ENCODE results near the gene UBALD1.
"Not testable (repeated sequence)": the region's sequence is repeated elsewhere in the genome, so short reads cannot be mapped to it uniquely, and the experiment has no call there.

Gene UBALD1

GRCh38 chr16:4573926-4574325, 40.8 kb downstream of the UBALD1 start:
- not testable (repeated sequence) for H3K9ac ChIP-seq (ENCODE audit: low read length in 2 of 2); H3K4me1 ChIP-seq (ENCODE audit: control insufficient read depth, insufficient read depth, low read length); H3K27ac ChIP-seq (ENCODE audit: low read length); H3K4me3 ChIP-seq (ENCODE audit: low read length in 2 of 2); H3K27me3 ChIP-seq (ENCODE audit: control insufficient read depth in 1 of 2, insufficient read depth in 2 of 2, low read length in 2 of 2); H3K36me3 ChIP-seq (ENCODE audit: control insufficient read depth in 2 of 2, insufficient read depth in 2 of 2, low read length in 2 of 2); H3K9me3 ChIP-seq (ENCODE audit: control insufficient read depth in 2 of 2, low read length in 2 of 2)

- H3K4me3 ChIP-seq (ENCODE audit: low read length in 2 of 2) = no peak overlapping the region
- H3K9me3 ChIP-seq (ENCODE audit: control insufficient read depth in 2 of 2, low read length in 2 of 2) = no peaks in the 10 kb centered on the region
- H3K36me3 ChIP-seq (ENCODE audit: control insufficient read depth in 2 of 2, insufficient read depth in 2 of 2, low read length in 2 of 2) = no peaks in the 10 kb centered on the region
- H3K9ac ChIP-seq (ENCODE audit: low read length in 2 of 2) = no peak overlapping the region
- peaks cover 0 to 2% of the 10 kb centered on the region in 2 donors for H3K27me3 ChIP-seq (ENCODE audit: control insufficient read depth in 1 of 2, insufficient read depth in 2 of 2, low read length in 2 of 2)
- no peaks in the 10 kb centered on the region for H3K4me1 ChIP-seq (ENCODE audit: control insufficient read depth, insufficient read depth, low read length)
- no peak overlapping the region for H3K27ac ChIP-seq (ENCODE audit: low read length)
Observed at GRCh38 chr16:4572715-4573114, 42.0 kb downstream of the UBALD1 start.

GRCh38 chr16:4570688-4571321, 43.9 kb downstream of the UBALD1 start:
- no peaks in the 10 kb centered on the region for H3K4me1 ChIP-seq (ENCODE audit: control insufficient read depth, insufficient read depth, low read length)
- H3K27ac ChIP-seq (ENCODE audit: low read length) = no peak overlapping the region
- peaks cover 0 to 2% of the 10 kb centered on the region in 2 donors for H3K27me3 ChIP-seq (ENCODE audit: control insufficient read depth in 1 of 2, insufficient read depth in 2 of 2, low read length in 2 of 2)
- H3K36me3 ChIP-seq (ENCODE audit: control insufficient read depth in 2 of 2, insufficient read depth in 2 of 2, low read length in 2 of 2) = no peaks in the 10 kb centered on the region
- H3K9ac ChIP-seq (ENCODE audit: low read length in 2 of 2) = no peak overlapping the region
- no peak overlapping the region for H3K4me3 ChIP-seq (ENCODE audit: low read length in 2 of 2)
- no peaks in the 10 kb centered on the region for H3K9me3 ChIP-seq (ENCODE audit: control insufficient read depth in 2 of 2, low read length in 2 of 2)

GRCh38 chr16:4570086-4570485, 44.6 kb downstream of the UBALD1 start:
- Histone ChIP-seq H3K27ac (ENCODE audit: low read length) (no peak overlapping the region), H3K9me3 (ENCODE audit: control insufficient read depth in 2 of 2, low read length in 2 of 2) (no peaks in the 10 kb centered on the region), H3K4me1 (ENCODE audit: control insufficient read depth, insufficient read depth, low read length) (no peaks in the 10 kb centered on the region), H3K4me3 (ENCODE audit: low read length in 2 of 2) (no peak overlapping the region), H3K9ac (ENCODE audit: low read length in 2 of 2) (no peak overlapping the region), H3K27me3 (ENCODE audit: control insufficient read depth in 1 of 2, insufficient read depth in 2 of 2, low read length in 2 of 2) (peaks cover 0 to 2% of the 10 kb centered on the region in 2 donors), H3K36me3 (ENCODE audit: control insufficient read depth in 2 of 2, insufficient read depth in 2 of 2, low read length in 2 of 2) (no peaks in the 10 kb centered on the region)

- H3K27me3 ChIP-seq (ENCODE audit: control insufficient read depth in 1 of 2, insufficient read depth in 2 of 2, low read length in 2 of 2) = no peaks in the 10 kb centered on the region
Observed at GRCh38 chr16:4566144-4566543, 48.5 kb downstream of the UBALD1 start.

GRCh38 chr16:4564661-4565267, 49.9 kb downstream of the UBALD1 start:
- Histone ChIP-seq H3K27ac (ENCODE audit: low read length) (no peak overlapping the region), H3K27me3 (ENCODE audit: control insufficient read depth in 1 of 2, insufficient read depth in 2 of 2, low read length in 2 of 2) (no peaks in the 10 kb centered on the region), H3K4me3 (ENCODE audit: low read length in 2 of 2) (no peak overlapping the region), H3K4me1 (ENCODE audit: control insufficient read depth, insufficient read depth, low read length) (no peaks in the 10 kb centered on the region), H3K36me3 (ENCODE audit: control insufficient read depth in 2 of 2, insufficient read depth in 2 of 2, low read length in 2 of 2) (no peaks in the 10 kb centered on the region), H3K9me3 (ENCODE audit: control insufficient read depth in 2 of 2, low read length in 2 of 2) (no peaks in the 10 kb centered on the region), H3K9ac (ENCODE audit: low read length in 2 of 2) (no peak overlapping the region)

More at GRCh38 chr16:4566144-4566543, 48.5 kb downstream of the UBALD1 start:
- H3K36me3 ChIP-seq (ENCODE audit: control insufficient read depth in 2 of 2, insufficient read depth in 2 of 2, low read length in 2 of 2) = no peaks in the 10 kb centered on the region
- H3K4me1 ChIP-seq (ENCODE audit: control insufficient read depth, insufficient read depth, low read length) = no peaks in the 10 kb centered on the region
- H3K9me3 ChIP-seq (ENCODE audit: control insufficient read depth in 2 of 2, low read length in 2 of 2) = no peaks in the 10 kb centered on the region
- H3K27ac ChIP-seq (ENCODE audit: low read length) = no peak overlapping the region
- H3K9ac ChIP-seq (ENCODE audit: low read length in 2 of 2) = no peak overlapping the region
- no peak overlapping the region for H3K4me3 ChIP-seq (ENCODE audit: low read length in 2 of 2)

- Histone ChIP-seq H3K4me1 (ENCODE audit: control insufficient read depth, insufficient read depth, low read length) (no peaks in the 10 kb centered on the region), H3K9ac (ENCODE audit: low read length in 2 of 2) (no peak overlapping the region), H3K27ac (ENCODE audit: low read length) (no peak overlapping the region), H3K4me3 (ENCODE audit: low read length in 2 of 2) (no peak overlapping the region), H3K27me3 (ENCODE audit: control insufficient read depth in 1 of 2, insufficient read depth in 2 of 2, low read length in 2 of 2) (no peaks in the 10 kb centered on the region), H3K36me3 (ENCODE audit: control insufficient read depth in 2 of 2, insufficient read depth in 2 of 2, low read length in 2 of 2) (no peaks in the 10 kb centered on the region), H3K9me3 (ENCODE audit: control insufficient read depth in 2 of 2, low read length in 2 of 2) (no peaks in the 10 kb centered on the region)
Observed at GRCh38 chr16:4561596-4561995, 53.1 kb downstream of the UBALD1 start.
